Gastroesophageal sphincter (tissue), 3 donors: ENCODE measurements around the gene ANAPC15.

Source experiments
- CTCF ChIP-seq, 4 experiments: fragments of 200-600 bp in 2 of 4; fragments of 450-650 bp in 2 of 4; sonication (generic) in 1 of 4; IDR thresholded peaks; one replicate each; pipeline ENCODE4 v1.5.1; 2017 to 2019; ENCODE audit warnings: antibody characterized with exemption in 4 of 4, mild to moderate bottlenecking in 2 of 4, moderate library complexity in 2 of 4
- POLR2A ChIP-seq, 2 donors: fragments of 450-650 bp; IDR thresholded peaks; one replicate each; pipeline ENCODE4 v1.6.1; 2017; ENCODE audit warnings: antibody characterized with exemption in 2 of 2, mild to moderate bottlenecking in 2 of 2, moderate library complexity in 1 of 2

GRCh38 chr11:72105888-72106287, 6.6 kb downstream of the ANAPC15 start, which contains the start of gene TOMT:
- TF ChIP-seq CTCF (IDR thresholded peaks at IDR 0.05): no peak
- no peak for TF ChIP-seq POLR2A (IDR thresholded peaks at IDR 0.05)
